Umbilical cord (tissue), 2 donors: ENCODE data around the gene PRKAR1B. TPM values are rescaled to one million over a fixed set of nuclear protein-coding genes. Genes with fewer than 3 reads are reported as not detected.

Experiments used
- DNase-seq: peaks from one replicate; pipeline ENCODE4 v3.0.0-alpha.2; 2015; ENCODE audit warnings: low spot score
- total RNA-seq: library from RNA; depleted of rRNA; stranded (reverse); fragments of >200 nt; gene quantifications from one replicate; pipeline ENCODE4 v1.2.3, GENCODE V29; 2014; ENCODE audit warnings: low replicate concordance; ENCODE audit not compliant: insufficient read depth

Gene PRKAR1B
- total RNA-seq, 1 donor from 2014 or later = 9.9 TPM

GRCh38 chr7:741191-741671 lies 14.2 kb upstream of the PRKAR1B start:
- no peak for DNase-seq

DNA sequence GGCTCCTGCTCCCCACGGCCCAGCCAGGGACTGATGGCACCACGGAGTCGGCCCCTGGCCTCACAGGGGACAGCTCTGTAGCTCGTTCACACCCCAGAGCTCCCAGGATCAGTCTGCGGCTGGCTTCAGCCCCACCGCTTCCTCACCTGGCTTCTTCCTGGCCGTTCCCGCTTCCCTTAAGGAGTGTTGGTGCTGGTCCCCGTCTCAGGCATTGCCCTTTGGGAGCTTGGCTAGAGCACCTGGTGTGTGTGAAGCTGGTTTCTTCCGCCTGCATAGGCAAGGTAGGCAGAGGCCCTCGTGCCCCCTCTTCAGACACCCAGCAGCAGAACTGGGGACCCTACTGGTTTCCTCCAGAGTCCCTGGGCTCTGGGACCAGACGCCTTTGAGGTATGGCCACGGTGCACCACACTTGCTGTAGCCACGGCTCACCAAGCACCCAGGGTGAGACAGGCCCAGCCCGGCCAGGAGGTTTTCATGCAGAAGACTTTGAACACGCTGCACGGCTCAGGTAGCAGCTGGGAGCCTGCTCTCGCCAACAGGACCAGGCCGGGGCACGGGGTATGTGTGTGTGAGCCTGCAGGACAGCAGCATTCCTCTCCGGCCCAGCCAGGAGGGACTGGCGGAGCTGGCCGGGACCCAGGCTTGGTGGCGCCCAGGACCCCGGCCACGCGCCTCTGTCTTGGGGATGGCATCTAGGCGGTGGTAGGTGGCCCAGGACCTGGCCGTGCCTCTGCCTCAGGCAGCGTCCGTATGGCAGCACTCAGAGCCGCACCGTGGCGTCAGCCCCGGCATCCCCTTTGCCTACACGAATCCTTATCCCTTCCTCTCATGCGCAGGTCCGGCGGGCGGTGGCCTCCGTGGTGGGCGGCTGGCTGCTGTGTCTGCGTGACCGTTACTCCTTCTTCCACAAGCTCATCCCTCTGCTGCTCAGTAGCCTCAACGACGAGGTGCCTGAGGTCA lies 13.2 kb upstream of the PRKAR1B start:
- DNase-seq = no peak

GRCh38 chr7:739455-739982 lies 12.4 kb upstream of the PRKAR1B start:
- no peak for DNase-seq

- no peak for DNase-seq
Observed at GRCh38 chr7:738723-739454, 11.8 kb upstream of the PRKAR1B start.

GRCh38 chr7:738241-738640 lies 11.2 kb upstream of the PRKAR1B start:
- DNase-seq = no peak

GRCh38 chr7:734808-735207 lies 7.7 kb upstream of the PRKAR1B start:
- no peak for DNase-seq

DNA sequence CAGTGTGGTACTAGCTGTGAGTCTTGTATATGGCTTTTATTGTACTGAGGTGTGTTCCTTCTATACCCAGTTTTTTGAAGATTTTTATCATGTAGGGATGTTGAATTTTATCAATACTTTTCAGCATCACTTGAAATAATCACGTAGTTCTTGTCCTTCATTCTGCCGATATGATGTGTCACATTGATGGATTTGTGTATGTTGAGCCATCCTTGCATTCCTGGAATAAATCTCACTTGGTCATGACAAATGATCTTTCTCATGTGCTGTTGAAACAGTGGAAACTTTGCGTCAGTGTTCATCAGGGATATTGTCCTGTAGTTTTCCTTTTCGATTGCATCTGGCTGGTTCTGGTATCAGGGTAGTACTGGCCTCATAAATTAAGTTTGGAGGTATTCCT lies 7.1 kb upstream of the PRKAR1B start:
- no peak for DNase-seq

- no peak for DNase-seq
Observed at GRCh38 chr7:732556-732955, 5.5 kb upstream of the PRKAR1B start.

- DNase-seq = no peak
Observed at GRCh38 chr7:732094-732541, 5.0 kb upstream of the PRKAR1B start.

- no peak for DNase-seq
Observed at GRCh38 chr7:731440-732085, 4.5 kb upstream of the PRKAR1B start.

GRCh38 chr7:730501-731439 lies 3.7 kb upstream of the PRKAR1B start:
- DNase-seq = no peak

GRCh38 chr7:729140-730000 lies 2.3 kb upstream of the PRKAR1B start:
- no peak for DNase-seq

- DNase-seq = no peak
Observed at GRCh38 chr7:728602-729001, 1.5 kb upstream of the PRKAR1B start.

DNA sequence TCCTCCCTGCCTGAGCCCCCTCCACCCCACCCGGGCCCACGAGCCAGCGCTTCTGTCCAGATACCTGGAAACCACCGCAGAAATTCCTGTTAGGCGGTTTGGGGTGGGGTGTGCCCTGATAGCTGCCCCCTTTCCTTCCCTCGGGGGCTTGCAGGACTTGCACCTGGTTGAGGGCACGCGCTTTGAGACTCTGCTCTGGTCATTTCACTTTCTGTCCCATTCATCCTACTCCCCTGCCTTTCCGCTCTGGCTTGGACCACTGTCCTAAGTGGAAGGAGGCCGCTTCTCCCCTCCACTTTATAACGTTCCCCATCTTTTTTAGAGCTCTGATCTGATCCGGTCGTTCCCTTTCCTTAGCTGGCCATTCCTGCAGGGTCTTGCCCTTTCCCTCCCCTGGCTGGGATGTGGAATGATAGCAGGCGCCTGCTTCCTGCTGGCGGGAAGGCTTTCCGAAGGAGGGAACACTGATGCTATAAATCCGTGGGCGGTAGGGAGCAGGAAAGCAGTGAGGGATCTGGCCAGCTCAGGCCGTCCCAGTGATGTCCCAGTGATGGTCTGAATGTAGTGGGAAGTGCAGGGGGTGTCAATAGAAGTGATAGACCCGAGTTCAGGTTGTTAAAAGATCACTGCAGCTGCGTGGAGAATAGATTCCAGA lies 852 bp upstream of the PRKAR1B start:
- no peak for DNase-seq

DNA sequence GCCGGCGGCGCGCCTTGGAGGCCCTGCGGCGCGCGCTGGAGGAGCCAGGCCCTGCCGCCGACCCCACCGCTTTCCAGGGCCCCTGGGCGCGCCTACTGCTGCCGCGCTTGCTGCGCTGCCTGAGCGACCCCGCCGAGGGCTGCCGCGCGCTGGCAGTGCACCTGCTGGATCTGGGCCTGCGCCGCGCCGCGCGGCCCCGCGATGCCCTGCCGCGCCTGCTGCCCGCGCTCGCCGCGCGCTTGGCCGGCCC lies 302 bp downstream of the PRKAR1B start:
- no peak for DNase-seq

- DNase-seq = peak; percentile 86
Observed at GRCh38 chr7:726084-726853, 812 bp downstream of the PRKAR1B start, which contains the start of gene DNAAF5. Gene DNAAF5, plus strand, starts transcription at chr7:726699. Its CDS starts 22 bp downstream, at chr7:726721.

DNA sequence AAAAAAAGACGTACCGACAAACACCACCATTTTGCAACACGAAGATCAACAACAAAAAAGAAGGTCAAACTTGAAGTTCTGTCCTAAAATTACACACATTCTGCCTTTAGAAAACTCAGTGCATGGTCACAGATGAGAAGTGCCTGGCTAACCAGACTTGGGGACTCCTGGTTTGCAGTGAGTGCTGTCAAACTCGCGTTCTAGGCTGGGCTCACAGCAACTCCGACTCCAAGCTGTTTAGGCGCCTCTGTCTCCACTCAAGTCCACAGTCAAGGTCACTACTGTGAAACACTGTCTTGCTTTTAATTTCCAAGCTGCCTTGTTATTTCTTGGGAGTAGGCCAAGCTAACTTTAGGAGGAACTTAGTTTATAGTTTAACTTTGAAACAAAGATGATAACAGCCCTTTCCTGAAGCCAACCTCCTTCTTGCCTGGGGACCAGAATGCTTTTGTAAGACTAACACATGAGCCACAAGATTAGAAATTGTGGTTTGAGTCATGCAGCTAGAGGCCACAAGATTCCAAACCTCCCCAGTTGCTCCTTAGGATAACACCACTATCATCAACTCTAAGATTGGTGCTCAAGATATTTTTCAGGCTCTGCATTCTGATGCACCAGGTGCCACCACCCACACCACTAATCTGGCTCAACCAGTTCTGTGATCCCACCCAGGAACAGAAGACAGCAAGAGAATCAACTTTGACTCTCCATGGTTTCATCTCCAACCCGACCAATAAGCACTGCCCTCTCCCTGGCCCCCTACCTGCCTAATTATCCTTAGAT lies 1.7 kb downstream of the PRKAR1B start:
- no peak for DNase-seq

- no peak for DNase-seq
Observed at GRCh38 chr7:724298-724697, 2.8 kb downstream of the PRKAR1B start.
